Muscle of arm (tissue), 12 donors: ENCODE data around the gene PLA2G4D. TPM values are rescaled to one million over a fixed set of nuclear protein-coding genes. Genes with fewer than 3 reads are reported as not detected.
"Not testable (repeated sequence)": the region's sequence is repeated elsewhere in the genome, so short reads cannot be mapped to it uniquely, and the experiment has no call there.

Experiments
- DNase-seq: peaks from one replicate; pipeline ENCODE4 v3.0.0-alpha.2; 2013
- polyA plus RNA-seq, 12 donors: library from polyadenylated mRNA; unstranded; fragments of 120-200 nt; gene quantifications; one replicate each; pipeline ENCODE4 v1.2.1, GENCODE V29; 2013; ENCODE audit not compliant: insufficient read length in 12 of 12

Gene PLA2G4D
- polyA plus RNA-seq, 12 donors = 0.05 to 0.56 (median 0.12) TPM; not detected in 2

DNA sequence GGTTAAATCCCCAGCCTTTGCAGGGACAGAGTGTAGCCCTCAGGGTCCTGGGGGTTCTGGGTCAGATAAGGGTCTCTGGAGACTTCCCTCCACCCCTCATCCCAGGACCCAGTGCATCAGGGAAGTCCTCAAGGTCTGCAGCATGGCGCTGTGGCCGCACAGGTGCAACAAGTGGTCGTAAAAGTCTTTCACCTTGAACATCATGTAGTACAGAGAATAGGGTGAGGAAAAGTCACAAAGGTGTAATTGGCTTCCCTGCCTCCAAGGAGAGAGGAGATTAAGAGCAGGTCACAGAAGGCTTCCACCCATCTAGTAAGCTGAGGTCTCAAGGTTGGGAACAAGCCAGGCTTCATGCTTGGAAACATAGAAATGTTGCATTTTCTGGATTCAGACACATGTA lies 29.2 kb upstream of the PLA2G4D start:
- no peak for DNase-seq

DNA sequence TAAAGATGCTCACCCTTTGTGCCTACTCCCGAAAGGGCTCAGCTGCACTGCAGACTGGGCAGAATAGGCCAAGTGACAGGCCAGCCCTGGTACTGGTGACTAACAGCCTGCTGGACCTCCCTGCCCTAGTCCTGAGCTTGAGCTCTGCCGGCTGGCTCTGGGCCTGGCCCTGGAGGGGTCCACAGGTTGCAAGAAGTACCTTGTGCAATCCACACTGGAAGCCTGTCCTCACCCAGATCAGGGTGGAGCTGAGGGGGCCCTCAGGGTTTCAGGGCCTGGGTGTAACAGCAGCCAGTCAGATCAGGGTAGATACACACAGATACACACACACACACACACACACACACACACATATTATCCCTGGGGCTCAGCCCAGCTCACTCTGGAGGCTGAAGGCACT lies 27.3 kb upstream of the PLA2G4D start:
- no peak for DNase-seq

GRCh38 chr15:42121021-42121420 lies 26.7 kb upstream of the PLA2G4D start:
- no peak for DNase-seq

DNA sequence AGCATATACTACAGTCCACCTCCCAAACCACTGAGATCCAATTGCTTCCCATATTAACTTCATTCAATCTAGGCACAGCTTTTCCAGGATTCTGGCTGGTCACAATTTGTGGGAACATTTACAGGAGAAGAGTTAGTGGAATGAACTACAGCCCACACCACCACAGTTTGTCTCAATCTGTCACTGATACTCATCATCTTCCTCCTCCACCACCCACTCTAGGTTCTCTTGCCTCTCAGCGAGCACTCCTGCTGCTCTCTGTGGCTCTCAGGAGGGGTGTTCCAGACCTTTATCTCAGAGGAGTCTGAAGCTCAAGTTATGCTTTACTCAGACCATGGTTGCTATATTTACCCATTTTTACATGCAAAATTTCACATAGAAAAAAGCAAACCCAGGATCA lies 25.9 kb upstream of the PLA2G4D start:
- DNase-seq = no peak

GRCh38 chr15:42119446-42119760 lies 25.0 kb upstream of the PLA2G4D start:
- DNase-seq = no peak

DNA sequence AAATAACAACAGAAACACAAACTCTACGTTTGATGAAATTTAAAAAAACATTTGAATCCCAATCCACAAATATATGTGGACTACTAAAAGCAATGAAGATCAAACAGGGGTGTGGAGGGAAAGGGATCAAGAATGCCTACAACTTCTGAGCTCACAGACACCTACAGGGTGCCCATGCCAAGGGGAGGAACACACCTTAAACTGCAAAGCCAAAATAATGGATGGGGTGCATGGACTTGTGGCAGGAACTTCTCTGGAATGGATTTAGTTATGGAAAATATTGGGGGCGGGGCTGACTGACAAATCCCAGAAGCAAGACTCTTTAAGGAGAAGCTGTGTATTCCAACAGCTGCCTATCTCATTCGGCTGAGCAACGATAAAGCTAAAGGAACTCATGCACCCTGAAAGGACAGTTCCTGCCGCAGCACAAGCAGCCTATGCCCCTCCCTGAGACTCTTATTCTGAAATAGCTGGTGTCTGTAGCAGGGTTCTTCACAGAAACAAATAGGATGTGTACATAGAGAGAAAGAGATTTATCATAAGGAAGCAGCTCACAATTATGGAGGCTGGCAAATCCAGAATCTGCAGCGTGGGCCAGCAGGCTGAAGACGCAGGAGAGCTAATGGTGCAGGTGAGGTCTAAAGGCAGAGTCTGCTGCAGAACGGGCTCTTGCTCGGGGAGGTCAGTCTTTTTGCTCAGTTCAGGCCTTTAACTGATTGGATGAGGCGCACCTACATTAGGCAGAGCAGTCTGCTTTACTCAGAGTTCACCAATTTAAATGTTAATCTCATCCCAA lies 24.5 kb upstream of the PLA2G4D start:
- no peak for DNase-seq

- no peak for DNase-seq
Observed at GRCh38 chr15:42111924-42112323, 17.6 kb upstream of the PLA2G4D start.

DNA sequence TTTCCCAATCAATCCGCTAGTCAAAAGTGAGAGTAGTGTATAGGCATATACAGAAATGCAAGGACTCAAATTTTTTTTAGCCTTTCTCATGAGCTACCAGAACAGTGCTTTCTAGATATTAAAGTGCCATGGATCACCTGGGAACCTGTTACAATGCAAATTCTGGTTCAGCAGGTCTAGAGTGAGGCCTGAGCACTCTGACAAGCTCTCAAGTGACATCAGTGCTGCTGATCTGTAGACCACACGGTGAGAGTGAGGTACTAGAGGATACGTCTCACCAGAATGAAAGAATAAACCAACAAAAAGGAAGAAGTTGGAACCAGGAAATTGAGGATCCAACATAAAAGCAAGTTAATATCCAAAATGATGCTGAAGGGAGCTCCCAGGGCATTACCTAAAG lies 16.0 kb upstream of the PLA2G4D start:
- DNase-seq = no peak

DNA sequence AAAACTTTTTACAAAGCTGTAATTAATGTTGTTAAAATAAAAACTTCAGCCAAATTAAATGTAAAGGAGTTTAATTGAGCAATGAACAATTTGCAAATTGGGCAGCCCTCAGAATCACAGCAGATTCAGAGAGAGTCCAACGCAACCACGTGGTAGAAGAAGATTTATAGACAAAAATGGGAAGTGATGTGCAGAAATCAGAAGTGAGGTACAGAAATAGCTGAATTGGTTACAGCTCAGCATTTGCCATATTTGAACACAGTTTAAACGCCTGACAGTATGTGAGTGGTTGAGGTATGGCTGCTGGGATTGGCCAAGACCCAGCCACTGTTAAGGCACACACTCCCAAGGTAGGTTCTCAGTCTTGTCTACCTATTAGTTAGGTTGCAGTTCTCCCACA lies 14.4 kb upstream of the PLA2G4D start:
- no peak for DNase-seq

DNA sequence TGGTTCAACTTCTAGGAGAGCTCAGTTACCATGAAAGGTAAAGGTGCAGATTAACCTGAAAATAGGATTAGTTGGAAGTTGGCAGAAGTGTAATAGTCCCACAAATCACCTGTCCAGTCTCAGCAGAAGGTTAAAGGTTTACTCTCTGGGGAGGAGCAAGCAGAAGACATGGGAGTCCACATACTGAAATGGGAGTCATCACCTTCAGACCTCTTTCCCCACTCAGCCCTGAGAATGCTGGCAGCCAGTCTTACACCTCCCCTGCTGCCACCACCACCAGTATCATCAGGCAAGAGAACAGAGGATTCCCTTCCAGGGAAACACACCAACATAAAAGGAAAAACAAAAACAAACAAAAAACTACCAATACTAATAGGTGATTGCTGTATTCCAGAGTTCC lies 13.8 kb upstream of the PLA2G4D start:
- no peak for DNase-seq

DNA sequence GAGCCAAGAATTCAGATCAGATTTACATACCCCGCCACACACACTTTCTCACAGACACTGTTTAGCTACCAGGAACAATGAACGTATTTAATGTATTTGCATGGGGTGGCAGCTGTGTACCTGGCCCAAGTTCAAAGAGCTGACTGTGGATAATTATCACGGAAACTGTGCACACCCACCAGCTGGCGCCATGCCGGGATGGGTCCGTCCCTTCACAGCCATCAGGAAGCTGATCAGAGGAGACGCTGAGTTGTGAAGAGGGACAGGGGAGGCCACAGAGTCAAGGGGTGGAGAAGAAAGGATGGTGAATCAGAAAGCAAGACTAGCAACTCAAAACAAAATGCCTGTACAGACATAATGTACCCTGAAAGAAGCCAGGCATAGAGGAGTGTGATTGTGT lies 13.1 kb upstream of the PLA2G4D start:
- no peak for DNase-seq

GRCh38 chr15:42106288-42106687 lies 11.9 kb upstream of the PLA2G4D start:
- no peak for DNase-seq

- no peak for DNase-seq
Observed at GRCh38 chr15:42104095-42104891, 9.9 kb upstream of the PLA2G4D start.

DNA sequence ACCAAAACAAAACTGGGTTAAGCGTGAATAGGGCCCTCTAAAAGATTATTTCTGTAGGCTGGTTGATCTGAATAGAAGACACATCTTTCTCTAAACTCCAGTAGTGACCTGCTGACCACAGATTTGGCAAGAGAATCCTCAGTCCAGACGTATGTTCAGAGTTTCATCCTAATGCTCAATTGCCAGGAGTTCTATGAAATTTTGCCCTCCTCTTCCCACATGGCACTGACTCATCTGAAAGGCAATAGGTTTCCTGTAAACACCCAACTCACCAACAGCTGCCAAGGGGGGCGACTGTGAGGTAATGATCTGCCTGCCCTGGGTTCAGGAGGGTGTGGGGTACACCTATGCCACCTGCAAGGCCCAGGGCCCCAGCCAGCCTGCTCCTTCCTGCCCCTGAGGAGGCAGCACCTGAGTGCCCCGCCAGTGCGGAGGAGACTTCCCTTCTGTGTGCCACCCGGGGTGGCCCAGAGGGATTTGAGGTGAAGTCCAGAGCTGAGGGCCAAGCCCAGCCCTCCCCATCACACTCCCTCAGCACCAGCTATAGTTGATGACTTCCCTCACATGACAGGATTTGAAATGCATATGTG lies 8.4 kb upstream of the PLA2G4D start:
- no peak for DNase-seq

DNA sequence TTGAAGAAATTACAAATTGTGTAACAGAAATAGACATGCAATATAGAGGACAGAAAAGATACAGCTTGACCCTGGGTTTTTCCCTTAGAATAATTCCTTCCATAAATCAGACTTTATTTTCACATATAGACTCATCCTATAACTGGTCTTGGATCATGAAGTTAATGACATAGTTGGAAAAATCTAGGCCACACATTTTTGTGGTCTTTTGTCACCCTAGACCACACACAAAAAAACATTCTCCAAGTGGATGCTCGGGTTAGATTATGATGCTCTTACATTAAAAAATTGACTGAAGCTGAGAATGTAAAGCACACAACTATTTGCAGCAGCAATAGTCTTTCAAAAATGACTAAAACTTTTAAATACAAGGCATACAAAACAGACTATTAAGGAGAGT lies 7.5 kb upstream of the PLA2G4D start:
- no peak for DNase-seq

DNA sequence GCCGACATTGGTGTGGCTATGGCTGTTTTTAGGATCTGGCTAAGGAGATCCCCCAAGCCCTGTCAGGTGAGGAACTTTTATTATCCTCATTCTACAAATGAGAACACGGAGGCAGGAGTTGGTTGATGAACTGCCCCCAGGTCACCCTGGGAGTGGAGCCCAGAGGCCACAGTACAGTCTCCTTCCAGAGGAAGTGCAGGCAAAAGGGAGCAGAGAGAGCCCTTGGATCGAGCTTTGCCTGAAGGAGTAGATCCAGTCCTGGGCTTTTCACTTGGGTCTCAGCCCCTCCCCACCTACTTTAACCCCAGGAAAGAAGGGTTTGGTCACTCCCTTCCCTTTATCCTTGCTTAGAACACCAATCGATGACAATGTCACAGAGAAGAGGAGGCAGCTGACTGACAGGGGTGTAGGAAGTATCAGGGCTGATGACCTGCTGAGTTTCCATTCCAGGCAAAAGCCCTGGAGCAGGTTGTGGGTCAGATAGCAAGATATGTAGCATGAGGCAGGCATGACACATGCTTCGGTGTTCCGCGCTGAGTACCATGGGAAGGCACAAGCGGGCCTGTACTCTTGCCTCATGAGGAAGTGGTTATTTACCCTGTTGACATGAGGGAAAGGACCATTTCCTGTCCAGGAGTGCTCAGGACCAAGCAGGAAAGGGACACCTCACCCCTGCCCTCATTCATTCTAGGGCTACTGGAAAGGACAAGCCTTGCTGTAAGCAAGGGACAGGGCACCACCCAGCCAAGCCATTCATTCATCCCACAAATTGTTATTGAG lies 5.8 kb upstream of the PLA2G4D start:
- DNase-seq = no peak

DNA sequence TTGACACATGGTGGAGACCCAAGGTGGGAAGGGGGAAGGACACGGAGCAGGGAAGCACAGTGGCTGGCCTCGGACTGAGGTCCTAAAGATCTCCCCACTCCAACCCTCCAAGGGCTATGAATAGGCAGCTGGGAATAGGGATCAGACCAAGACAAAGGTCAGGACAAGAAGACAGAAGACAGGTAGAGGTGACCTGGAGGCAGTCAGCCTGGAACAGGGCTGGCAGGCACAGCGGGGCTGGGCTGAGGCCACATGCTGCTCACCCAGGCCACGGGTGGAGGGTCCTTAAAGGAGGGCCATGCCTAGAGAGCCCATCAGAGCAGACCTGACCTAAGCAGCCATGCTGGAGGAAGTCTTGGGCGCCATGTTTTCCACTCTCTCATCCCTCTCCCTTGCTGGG lies 2.7 kb upstream of the PLA2G4D start:
- DNase-seq = no peak

DNA sequence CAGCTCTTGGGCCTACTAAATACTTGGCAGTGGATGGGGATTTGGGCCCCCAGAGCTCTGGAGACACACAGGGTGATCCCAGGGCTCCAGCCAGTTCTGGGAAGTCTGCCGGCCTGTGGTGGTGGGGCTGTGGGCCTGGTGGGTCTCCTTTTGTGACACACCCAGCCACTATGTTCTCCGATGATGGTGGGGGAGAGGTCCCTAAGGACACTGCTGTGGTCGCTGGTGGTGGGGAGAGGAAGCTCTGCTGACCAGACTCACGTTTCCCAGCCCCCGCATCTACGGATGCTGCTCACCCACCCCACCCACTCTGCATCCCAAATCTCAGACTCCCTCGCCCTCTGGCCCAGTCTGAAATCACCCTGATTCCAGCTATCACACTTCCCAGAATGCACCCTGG lies 396 bp downstream of the PLA2G4D start:
- DNase-seq = no peak

DNA sequence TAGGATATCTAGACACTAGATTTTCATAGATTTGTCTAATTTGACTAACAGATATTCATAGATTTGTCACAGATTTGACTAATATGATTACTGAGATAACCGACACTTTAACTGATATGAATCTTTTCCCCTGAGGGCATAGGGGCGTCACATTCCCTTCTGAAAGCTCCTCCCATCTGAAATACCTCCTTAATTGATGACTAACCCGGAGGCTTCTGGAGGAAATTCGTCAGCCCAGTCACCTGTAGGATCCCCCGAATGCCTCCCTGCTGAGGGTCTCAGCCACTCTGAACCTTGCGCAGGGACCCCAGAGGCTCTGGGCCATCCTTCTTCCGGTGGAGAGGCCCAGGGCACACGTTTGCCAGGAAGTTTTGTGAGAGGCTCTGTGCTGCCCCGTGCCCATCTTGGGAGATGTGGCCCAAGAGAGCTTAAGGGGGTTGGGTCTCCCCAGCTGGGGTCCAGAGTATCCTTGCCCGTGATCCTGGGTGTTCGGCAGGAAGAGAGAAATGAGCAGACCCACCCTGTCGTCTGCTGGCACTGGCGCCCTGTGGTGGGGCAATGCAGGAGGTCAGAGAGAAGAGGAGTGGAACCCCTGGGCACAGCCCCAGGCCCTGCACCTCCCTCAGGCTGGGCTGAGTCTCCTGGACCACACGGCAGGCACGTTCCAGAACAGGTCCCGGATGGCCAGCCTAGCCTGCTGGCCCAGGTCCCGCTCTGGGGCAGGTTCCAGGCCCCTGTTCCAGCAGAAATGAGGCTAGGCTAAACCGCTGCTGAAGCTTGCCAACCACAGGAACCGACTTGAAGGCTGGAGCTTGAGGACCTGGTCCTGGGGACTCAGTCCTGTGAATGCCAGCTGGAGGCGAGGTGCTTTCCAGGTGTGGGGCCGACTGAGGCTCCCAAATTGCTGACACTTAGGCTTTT lies 1.7 kb downstream of the PLA2G4D start:
- peak; percentile 41 for DNase-seq

DNA sequence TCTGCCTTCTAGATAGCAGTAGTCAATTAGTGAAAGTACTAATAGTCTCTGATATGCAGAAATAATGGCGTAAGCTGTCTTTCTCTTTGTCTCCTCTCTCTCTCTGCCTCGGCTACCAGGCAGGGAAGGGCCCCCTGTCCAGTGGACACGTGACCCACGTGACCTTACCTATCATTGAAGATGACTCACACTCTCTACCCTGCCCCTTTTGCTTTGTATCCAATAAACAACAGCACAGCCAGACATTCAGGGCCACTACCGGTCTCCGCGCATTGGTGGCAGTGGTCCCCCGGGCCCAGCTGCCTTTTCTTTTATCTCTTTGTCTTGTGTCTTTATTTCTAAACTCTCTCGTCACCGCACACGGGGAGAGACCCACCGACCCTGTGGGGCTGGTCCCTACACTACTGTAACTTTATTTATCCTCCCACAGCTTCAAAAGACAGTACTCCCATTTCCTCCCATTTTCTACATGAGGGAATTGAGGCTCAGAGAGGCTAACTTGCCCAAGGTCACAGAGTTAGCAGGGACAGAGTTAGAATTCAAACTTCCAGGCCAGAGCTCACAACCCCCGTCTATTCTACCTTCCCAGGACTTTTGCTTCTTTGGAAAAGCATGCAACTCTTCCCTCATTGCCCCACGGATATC lies 2.5 kb downstream of the PLA2G4D start:
- not testable (repeated sequence) for DNase-seq

DNA sequence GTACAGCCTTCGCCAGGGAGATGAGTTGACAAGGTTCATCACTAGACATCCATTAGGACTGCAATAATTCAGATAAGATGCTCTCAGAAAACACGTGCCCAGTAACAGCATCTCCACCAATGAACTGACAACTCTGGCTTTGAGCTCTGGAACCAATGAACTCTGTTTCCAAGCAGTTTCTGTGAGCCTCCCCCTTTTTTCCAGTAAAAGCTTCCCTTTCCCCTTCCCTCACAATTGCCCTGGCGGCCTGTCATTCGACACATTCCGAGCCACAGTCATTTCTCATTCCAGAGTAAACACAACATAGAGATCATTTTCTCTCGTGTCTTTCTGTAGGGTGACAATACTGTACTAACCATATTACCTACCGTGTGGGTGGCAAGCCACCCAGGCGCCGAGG lies 3.6 kb downstream of the PLA2G4D start:
- no peak for DNase-seq
